Dermis blood vessel endothelial cell (primary cell): ENCODE measurements around the gene HSDL1. TPM values are rescaled to one million over a fixed set of nuclear protein-coding genes. Genes with fewer than 3 reads are reported as not detected.
A peak's percentile ranks its signal among the peaks of the same experiment; 100 is the strongest.
"Not testable (repeated sequence)": the region's sequence is repeated elsewhere in the genome, so short reads cannot be mapped to it uniquely, and the experiment has no call there.

Experiments
- DNase-seq: peaks from one replicate; pipeline ENCODE4 v3.0.0; 2010
- total RNA-seq: library from RNA; depleted of rRNA; stranded (reverse); fragments of >200 nt; gene quantifications from 2 replicates; pipeline ENCODE4 v1.2.3, GENCODE V29; 2014

The HSDL1 gene
- total RNA-seq, 1 donor from 2014 or later, result 32.0 TPM

DNA sequence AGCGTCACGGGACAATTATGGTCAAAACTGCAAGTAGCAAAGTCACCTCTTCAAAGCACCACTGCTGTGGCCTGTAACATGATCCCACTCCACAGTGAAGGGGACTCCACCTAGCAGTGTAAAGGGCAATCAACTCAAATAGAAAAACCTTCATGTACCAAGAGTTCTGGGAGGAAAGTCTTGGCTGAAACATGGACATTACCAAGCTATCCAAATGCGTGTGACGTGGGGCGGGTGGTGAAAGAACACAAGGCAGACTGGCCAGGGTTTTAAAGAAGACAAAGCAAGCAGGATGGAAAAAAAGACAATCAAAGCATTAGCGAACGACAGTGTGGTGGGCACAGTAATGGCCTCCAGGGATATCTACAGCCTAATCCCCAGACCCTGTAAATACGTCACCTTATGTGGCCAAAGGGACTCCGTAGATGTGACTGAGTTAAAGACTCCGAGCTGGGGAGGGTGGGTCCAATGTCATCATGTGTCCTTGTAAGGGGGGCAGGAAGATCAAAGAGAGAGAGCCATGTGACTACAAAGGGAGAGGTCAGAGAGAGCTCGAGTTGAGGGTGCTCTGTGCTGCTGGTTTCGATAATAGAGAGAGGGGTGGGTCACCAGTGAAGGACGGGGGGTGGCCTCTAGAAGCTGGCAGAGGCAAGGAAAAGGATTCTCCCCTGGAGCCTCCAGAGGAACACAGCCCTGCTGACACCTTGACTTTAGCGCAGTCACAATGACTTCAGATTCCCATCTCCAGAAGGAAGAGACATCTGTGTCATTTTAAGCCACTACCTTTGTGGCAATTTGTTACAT, 6.0 kb downstream of the HSDL1 start:
- peak; percentile 52 for DNase-seq

DNA sequence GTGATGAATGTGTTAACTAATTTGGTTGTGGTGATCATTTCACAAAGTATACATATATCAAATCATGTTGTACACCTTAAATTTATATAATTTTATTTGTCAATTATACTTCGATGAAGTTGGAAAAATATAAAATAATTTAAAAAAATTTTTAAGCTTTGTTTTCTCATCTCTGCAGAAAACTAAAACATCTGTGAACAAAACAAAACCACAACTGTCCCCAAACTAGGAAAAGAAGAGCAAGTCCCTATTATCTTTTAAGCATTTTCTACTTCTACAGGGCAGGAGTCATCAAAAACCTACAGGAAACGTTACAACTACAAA, 6.5 kb downstream of the HSDL1 start:
- no peak for DNase-seq

- DNase-seq, result no peak
Measured at GRCh38 chr16:84137769-84138357, 7.1 kb downstream of the HSDL1 start.

GRCh38 chr16:84137287-84137686, 7.7 kb downstream of the HSDL1 start:
- no peak for DNase-seq

DNA sequence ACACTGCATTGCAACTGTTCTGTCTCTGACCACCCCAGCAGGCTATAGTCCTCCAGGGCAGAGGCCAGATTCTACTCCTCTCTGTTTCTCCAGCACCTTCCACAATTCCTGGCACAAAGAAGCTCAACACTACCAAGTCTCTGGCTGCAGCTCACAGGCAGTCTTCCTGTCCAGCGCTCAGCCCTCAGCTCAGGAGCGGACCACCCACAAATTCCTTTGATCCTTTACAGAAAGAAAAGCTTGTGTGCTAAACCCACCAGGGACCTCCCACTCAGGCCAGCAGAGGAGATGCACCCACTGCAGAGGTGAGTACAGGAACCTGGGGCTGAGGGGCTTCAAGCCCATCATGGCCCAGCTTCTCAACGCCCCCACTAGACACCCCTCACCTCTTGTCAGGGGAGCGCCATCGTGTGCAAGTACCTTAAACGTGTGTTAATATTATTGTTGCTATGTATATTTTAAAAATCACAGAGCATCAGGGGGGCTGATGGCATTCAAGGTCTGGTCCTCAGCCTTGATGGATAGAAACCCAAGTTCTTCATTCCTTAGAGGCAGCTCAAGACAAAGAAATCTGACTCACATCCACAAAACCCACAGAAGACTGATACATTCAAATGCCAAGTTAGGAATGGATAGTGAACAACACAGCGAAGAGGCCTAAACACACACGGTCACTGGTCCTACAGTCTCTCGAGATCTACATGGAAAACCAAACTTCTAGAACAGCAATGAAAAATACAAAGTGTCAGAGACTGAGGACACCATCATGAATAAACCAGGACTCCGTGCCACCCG, 8.4 kb downstream of the HSDL1 start:
- DNase-seq, result no peak

- no peak for DNase-seq
Measured at GRCh38 chr16:84132527-84133285, 12.3 kb downstream of the HSDL1 start.

DNA sequence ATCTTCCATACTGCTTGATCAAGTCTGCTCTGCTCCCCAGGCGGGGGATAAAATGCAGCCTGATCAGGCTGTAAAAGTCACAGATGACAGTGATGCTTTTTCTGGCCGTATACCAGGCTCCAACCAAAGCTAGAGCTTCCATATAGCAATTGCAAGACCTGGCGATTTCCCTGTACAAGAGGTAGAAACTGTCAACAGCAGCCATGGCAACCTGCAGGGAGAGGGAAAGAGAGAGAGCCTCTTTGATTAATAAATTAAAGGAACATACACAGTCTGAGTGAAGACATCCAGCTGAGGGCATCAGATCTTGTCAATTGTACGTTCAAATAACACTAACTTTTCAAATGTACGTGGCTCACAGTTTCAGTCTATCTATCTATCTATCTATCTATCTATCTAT, 13.9 kb downstream of the HSDL1 start:
- DNase-seq, result no peak

- no peak for DNase-seq
Measured at GRCh38 chr16:84124257-84125073, 20.5 kb downstream of the HSDL1 start.

DNA sequence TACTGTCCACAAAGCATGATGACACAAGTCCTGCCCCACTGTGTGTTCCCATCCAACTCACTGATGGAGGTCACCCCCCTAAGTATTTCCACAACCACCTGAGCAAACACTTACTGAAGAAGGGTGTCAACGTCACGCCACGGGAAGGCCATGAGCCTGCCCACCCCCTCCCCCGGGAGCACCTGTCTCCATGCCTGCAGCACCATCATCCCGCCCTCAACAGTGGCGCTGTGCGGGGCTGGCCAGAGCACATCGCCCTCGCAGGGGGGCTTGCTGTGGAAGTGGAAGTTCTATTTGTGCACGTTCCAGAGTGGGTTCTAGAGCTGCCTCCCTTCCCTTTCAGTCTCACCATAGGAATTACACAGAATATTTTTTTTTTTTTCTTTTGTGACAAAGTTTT, 24.0 kb downstream of the HSDL1 start:
- no peak for DNase-seq

DNA sequence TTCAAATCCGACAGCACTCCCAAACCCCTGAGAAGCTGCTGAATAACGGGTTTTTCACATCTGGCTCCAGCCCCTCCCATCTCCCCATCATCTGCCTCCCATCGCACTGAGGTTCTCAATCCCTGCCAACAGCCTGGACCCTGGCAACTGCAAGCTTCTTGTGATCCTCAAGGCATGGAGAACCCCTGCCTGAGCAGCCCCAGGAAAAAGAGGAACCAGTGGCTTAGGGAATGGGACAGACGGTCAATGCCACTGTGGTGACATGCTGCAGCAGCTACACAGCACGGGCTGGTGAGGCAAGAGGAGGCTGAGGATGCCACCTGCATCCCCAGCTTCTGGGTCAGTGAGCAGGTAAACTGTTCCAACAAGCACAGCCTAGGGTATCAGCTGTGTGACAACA, 25.0 kb downstream of the HSDL1 start:
- no peak for DNase-seq

DNA sequence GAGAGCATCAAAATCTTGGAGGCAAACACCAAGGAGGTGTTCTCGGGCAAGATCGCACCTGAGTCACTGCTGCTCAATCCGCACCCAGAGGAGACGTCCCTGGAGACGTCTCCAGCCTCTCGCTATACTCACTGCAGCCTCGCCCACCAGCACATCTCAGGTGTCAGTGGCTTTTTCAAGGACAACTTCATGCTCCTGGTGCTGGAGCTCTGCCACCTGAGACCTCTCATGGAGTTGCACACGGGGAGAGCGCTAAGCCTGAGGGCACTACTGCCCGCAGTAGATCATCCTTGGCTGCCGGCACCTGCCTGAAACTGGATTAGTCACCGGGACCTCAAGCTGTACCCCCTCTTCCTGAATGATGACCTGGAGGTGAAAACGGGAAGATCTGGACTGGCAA, 25.6 kb downstream of the HSDL1 start:
- DNase-seq, result no peak

GRCh38 chr16:84118315-84118714, 26.7 kb downstream of the HSDL1 start:
- not testable (repeated sequence) for DNase-seq

- peak; percentile 54 for DNase-seq
Measured at GRCh38 chr16:84117494-84117843, 27.5 kb downstream of the HSDL1 start.

GRCh38 chr16:84116720-84117493, 28.1 kb downstream of the HSDL1 start, which contains the start of gene MBTPS1:
Gene MBTPS1 (minus strand): TSS chr16:84116942. CDS start chr16:84101783, 15,159 bp downstream.
- peak; percentile 99 for DNase-seq

DNA sequence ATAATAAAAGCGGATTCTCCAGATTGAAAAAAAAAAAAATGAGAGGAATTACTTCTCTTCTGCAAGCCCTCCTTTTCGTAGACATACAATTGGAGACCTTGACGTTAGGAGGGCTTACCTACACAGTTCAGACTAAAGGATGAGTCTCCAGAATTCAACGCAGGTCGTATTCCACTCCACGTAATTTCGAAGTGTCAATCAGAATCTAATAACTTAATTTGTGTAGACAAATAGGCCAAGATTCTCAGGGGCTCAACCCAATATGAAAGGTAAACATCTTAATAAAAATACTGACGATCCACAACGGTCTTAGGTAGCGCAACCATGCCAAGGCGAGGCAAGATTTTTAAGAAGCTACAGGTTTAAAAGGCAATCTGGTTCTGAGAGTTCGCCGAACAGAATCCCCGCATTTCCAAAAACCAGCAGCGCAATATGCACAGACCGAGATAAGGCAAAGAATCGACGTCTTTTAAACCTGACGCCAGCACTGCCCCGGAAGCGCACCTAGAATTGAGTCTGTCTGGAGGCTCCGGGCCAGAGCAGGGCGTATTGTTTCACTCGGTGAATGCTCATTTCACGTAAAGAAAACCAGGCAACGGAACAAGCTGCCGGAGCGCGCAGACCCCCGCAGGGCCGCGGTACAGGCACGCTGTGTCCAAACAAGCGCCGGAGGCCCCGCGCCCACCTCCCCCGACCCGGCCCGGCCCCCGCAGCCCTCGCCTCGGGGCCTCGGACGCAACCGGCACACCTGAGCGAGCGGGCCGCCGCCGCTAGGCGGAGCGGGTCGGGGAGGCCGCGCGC, 28.9 kb downstream of the HSDL1 start:
- peak; percentile 51 for DNase-seq

DNA sequence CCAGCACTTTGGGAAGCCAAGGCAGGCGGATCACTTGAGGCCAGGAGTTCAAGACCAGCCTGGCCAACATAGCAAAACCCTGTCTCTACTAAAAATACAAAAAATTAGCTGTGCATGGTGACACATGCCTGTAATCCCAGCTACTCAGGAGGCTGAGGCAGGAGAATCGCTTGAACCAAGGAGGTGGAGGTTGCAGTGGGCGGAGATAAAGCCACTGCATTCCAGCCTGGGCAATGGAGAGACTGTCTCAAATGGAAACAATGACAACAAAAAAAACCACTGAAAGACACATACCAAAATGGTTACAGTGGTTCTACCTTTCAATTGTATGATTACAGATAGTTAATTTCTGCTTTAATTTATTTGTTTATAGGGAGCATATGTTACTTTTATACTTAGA, 33.0 kb downstream of the HSDL1 start:
- DNase-seq, result not testable (repeated sequence)

GRCh38 chr16:84111525-84111924, 33.5 kb downstream of the HSDL1 start:
- no peak for DNase-seq

DNA sequence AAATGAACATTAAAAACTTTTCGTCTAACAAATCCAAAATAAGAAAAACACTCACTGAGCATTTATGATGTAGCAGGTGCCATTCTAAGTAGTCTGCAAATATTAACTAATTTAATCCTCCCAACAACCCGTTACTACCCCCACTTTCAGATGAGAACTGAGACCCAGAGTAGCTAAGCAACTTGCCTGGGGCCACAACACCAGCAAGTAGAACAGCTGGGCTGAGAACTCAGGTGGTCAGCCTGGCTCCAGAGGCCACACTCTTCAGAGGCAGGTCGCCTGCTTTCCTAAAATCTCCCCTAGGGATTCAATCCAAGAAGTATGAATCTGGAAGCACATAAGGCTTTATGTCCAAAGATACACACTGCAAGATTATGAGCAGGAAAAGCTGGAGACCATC, 34.5 kb downstream of the HSDL1 start:
- DNase-seq, result no peak

DNA sequence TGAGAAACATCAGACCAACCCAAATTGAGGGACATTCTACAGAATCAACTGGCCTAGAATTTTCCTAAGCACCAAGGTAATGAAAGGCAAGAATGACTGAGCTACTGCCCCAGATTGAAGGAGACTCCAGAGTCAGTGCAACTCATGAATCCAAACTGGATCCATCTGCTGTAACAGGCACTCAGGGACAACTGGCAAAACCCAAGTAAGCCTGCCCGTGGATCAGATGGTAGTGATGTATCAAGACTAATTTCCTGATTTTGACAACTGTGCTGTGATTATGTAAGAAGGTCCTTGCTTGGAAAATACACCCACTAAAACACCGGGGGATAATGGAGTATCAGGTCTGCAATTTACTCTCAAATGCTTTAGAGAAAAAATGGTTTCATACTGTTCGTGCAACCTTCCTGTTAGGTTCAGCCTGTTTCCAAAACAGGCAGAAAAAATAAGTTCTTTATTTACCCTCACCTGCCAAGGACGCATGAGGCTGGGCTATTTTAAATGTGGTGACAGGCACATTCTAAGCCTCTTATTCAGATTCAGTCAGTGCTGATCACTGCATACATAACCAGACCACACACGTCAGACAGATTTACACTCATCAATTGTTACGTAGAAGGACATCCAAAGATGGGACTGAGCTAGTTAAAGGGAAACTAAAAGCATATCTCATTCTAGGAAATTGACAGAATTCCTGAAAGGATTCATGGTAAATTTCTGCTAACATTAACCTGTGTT, 35.2 kb downstream of the HSDL1 start:
- DNase-seq, result no peak

GRCh38 chr16:84107921-84108320, 37.1 kb downstream of the HSDL1 start:
- no peak for DNase-seq
